Activated CD4-positive, alpha-beta T cell treated with anti-CD3 and anti-CD28 coated beads for 36 hours (primary cell): ENCODE results near the gene IRX1. TPM values are rescaled to one million over a fixed set of nuclear protein-coding genes. Genes with fewer than 3 reads are reported as not detected.

Experiments used
- ATAC-seq: fragments of 200-7000 bp; cut with Tn5 transposase; one replicate; pipeline ENCODE4 v1.10.0; 2021; ENCODE audit warnings: mild to moderate bottlenecking, moderate library complexity
- CTCF ChIA-PET: fragments of 350-600 bp; sonication (Branson Sonifier 250); formaldehyde crosslinking; loops from one replicate; lab custom pipeline; 2021; ENCODE audit warnings: antibody characterized with exemption; lab: Charles Lee
- POLR2A ChIA-PET: fragments of 350-600 bp; sonication (Branson Sonifier 250); formaldehyde crosslinking; loops from one replicate; lab custom pipeline; 2021; ENCODE audit warnings: antibody characterized with exemption, inconsistent platforms; lab: Charles Lee
- DNase-seq: peaks from one replicate; pipeline ENCODE4 v3.0.0-alpha.2; 2020
- H3K27ac Mint-ChIP-seq: one replicate; pipeline ENCODE4 v1.8.0; 2021; ENCODE audit warnings: mixed read lengths
- H3K27me3 Mint-ChIP-seq: one replicate; pipeline ENCODE4 v1.8.0; 2021; ENCODE audit warnings: mixed read lengths
- H3K36me3 Mint-ChIP-seq: one replicate; pipeline ENCODE4 v1.8.0; 2021; ENCODE audit warnings: low read depth, mixed read lengths
- H3K4me1 Mint-ChIP-seq: one replicate; pipeline ENCODE4 v1.8.0; 2021; ENCODE audit warnings: mixed read lengths
- H3K4me3 Mint-ChIP-seq: one replicate; pipeline ENCODE4 v1.8.0; 2021; ENCODE audit warnings: mild to moderate bottlenecking, moderate library complexity, mixed read lengths
- H3K9me3 Mint-ChIP-seq: one replicate; pipeline ENCODE4 v1.8.0; 2021; ENCODE audit warnings: low read depth, mixed read lengths
- intact Hi-C, 2 experiments: fragments of 100-400 bp; cut with DNase I in 1 of 2; cut with micrococcal nuclease in 1 of 2; formaldehyde crosslinking; loops; one replicate each; pipeline versions ENCODE4 v1.14.2 to v1.15.1; 2022 to 2024; cut with DNase I, micrococcal nuclease
- total RNA-seq, 2 experiments: library from RNA; stranded (reverse); gene quantifications; one replicate each; pipeline ENCODE4 v1.2.3, GENCODE V29; 2021

The IRX1 gene
- not detected for total RNA-seq

DNA sequence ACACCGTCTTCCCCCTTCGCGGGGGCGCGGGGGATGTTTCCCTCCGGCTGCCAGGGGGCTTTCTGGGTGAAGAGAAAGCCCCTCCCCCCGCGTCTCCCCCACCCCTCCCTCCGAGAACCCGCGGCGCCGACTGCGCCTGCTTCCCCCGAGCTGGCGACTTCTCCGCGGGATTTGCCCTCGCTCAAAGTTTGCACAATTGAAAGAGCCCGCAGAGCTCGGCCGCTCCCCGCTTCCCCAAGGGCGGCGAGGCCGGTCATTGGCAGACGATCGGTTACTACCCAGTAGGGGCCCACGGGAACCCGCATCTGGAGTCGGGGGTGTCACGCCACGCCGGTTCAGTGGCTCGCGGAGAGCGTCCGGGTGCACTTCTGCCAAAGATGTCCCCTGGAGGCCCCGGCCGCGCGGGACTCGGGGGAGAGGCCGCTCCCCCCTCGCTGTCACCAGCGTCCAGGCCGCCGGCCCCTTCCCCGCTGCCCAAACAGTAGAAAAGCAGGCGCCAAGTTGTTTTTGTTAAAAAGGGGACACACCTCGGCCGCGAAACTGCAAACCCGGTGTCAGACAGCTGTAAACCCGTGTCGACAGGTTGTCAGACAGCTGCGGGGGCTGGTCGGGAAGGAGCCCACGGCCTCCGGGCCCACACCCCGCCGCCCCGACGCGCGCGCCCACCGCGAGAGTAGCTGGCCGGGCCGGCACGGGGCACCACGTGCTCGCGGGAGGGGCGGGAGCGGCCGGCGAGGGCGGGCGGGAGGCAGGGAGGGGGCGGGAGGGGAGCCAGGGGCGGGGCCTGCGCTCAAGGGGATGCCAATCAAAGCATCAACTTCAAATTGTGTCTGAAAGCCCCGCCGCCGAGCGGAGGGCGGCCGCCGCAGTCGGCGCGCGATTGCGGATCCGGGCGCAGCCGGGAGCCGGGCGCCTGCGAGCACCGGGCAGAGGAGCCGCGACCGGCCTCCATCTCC is at the start of gene IRX1:
Gene IRX1 (plus strand): TSS at position 827 of the 956 bp plus-strand sequence. CDS start 274 bp downstream, outside the sequence.
- ATAC-seq (no peak), DNase-seq (no peak)
- POLR2A ChIA-PET, result no interaction called here
- H3K4me3 Mint-ChIP-seq, result no peak within 1 kb of the TSS
- intact Hi-C loops, result loop anchor here in 1 of 2 experiments (5.0 kb wide), 1 partner anchor 1713 kb away; the partner anchor contains the start of gene IRX4
- no peaks in the 10 kb centered on the region for H3K36me3 Mint-ChIP-seq
- H3K9me3 Mint-ChIP-seq, result no peaks in the 10 kb centered on the region
- peaks cover 10% of the 10 kb centered on the region for H3K4me1 Mint-ChIP-seq
- peaks cover 61% of the 10 kb centered on the region for H3K27me3 Mint-ChIP-seq
- CTCF ChIA-PET, result no interaction called here
- H3K27ac Mint-ChIP-seq, result no peak within 1 kb of the TSS

DNA sequence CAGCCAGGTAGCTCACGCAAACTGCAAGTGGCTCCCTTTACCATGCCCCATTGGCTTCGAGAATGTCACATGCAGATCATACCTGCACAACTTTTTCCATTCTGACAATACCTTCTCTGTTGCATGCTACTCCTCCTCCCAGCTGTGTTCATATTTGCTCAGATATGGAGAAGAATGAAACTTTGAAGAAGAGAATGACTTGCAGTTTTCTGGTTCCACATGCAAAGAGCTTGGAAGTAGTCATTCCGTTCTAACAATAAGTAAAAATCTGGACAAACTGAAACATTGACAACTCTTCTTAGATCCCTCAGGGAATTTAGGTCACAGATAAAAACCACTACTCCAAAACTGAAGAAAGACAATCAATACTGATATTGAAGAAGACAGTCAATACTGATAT is 49.6 kb upstream of the IRX1 start:
- no peaks in the 10 kb centered on the region for H3K36me3 Mint-ChIP-seq
- no peak overlapping the region for H3K27ac Mint-ChIP-seq
- no peak for DNase-seq
- CTCF ChIA-PET, result no interaction called here
- no peak overlapping the region for H3K4me3 Mint-ChIP-seq
- no peak for ATAC-seq
- H3K4me1 Mint-ChIP-seq, result no peaks in the 10 kb centered on the region
- POLR2A ChIA-PET, result no interaction called here
- H3K9me3 Mint-ChIP-seq, result peaks cover 3% of the 10 kb centered on the region
- intact Hi-C loops, result no loop called here
- H3K27me3 Mint-ChIP-seq, result no peaks in the 10 kb centered on the region

DNA sequence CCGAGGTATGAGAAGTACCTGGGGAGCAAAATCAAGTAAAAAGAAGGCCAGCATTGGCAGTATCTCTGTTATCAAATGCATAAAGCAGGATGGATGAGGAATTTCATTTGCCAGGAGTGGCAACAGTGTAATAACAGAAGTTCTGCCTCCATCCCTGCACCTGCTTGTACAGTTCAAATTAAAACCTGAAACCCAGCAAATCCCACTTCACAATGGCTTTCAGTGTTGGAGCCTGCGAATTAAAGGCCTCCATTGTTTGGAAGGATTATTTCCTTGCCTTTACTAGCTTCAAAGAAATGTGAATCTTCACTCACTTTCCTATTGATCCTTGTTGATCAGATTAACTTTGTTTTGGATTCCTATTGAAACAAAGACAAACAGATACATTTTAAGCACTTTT is 31.5 kb upstream of the IRX1 start:
- intact Hi-C loops, result no loop called here
- no peak for ATAC-seq
- H3K9me3 Mint-ChIP-seq, result peaks cover 7% of the 10 kb centered on the region

DNA sequence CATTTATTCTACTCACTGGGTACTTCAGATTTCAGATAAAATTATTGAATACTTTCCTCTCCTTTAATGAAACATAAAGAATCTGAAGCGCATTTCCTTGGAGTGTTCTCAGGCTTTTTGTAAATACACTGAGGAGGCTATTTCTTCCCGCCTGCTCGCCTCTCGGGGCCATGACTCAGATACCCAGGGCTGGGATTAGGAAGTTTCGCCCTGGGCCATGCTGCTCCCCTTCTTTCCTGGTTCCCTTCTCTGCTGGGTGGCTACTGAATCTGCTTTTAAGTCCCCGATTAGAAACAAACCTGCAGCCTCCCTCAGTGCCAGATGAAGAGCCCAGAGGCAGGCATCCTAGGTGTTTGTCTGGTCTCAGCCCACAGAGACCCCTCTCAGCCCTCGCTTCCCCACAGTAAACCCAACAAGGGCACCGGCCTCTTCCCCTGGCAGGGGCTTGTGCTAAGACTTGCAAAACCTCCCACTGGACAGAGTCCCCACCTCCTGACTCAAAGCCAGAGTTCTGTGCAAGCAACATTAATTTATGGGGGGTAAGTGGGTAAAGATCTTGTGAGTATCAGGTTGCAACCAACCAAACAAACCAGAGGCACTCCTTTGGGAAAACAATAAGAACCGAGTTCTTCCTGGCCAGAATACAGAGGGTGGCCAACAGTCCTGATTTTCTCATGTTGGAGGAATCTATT is 30.7 kb upstream of the IRX1 start:
- Mint-ChIP-seq H3K4me1 (no peaks in the 10 kb centered on the region), H3K27ac (no peak overlapping the region), H3K9me3 (peaks cover 7% of the 10 kb centered on the region), H3K27me3 (peaks cover 3% of the 10 kb centered on the region), H3K36me3 (no peaks in the 10 kb centered on the region), H3K4me3 (no peak overlapping the region)
- ChIA-PET CTCF (interaction anchor here (0.6 kb wide), 1 partner anchor 92 kb away, joined by 3 read pairs; no protein-coding TSS in a partner anchor), POLR2A (no interaction called here)
- no peak for DNase-seq
- no peak for ATAC-seq
- intact Hi-C loops, result no loop called here

More for the DNA sequence above, 31.5 kb upstream of the IRX1 start:
- Mint-ChIP-seq H3K4me1 (no peaks in the 10 kb centered on the region), H3K36me3 (no peaks in the 10 kb centered on the region), H3K27me3 (peaks cover 3% of the 10 kb centered on the region), H3K4me3 (no peak overlapping the region), H3K27ac (no peak overlapping the region)
- no peak for DNase-seq
- POLR2A ChIA-PET, result no interaction called here
- CTCF ChIA-PET, result interaction anchor here (0.6 kb wide), 1 partner anchor 93 kb away, joined by 3 read pairs; no protein-coding TSS in a partner anchor

DNA sequence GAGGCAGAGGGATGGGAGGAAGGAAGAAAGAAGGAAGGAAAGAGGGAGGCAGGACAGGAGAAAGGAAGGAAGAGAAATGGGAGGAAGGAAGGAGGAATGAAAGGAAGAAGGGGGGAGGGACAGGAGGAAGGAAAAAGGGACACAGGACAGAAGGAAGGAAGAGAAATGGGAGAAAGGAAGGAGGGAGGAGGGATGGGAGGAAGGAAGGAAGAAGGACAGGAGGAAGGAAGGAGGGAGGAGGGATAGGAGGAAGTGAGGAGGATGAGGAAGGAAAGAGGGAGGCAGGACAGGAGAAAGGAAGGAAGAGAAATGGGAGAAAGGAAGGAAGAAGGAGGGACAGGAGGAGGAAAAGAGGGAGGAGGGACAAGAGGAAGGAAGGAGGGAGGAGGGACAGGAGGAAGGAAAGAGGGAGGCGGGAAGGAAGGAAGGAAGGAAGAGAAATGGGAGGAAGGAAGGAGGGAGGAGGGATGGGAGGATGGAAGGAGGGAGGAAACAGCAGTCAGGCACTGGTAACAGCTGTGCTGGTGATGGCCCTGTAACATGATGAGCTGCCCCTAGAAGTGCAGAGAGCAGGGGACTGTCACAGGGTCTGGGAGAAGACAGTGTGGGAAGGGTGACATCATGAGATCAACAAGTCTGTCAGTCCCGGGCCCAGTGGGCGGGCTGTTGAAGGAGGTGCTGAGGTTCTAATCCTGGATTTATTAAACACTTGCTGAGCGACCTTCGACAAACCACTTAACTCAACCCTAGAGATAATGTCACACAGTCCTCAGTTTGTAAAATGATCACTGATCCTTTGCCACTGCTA is 10.7 kb upstream of the IRX1 start:
- Mint-ChIP-seq H3K27me3 (peaks cover 37% of the 10 kb centered on the region), H3K4me1 (no peaks in the 10 kb centered on the region), H3K36me3 (no peaks in the 10 kb centered on the region), H3K4me3 (no peak overlapping the region), H3K27ac (no peak overlapping the region), H3K9me3 (peaks cover 1% of the 10 kb centered on the region)
- intact Hi-C loops, result no loop called here
- ChIA-PET POLR2A (no interaction called here), CTCF (no interaction called here)
- no peak for DNase-seq
- ATAC-seq, result no peak

DNA sequence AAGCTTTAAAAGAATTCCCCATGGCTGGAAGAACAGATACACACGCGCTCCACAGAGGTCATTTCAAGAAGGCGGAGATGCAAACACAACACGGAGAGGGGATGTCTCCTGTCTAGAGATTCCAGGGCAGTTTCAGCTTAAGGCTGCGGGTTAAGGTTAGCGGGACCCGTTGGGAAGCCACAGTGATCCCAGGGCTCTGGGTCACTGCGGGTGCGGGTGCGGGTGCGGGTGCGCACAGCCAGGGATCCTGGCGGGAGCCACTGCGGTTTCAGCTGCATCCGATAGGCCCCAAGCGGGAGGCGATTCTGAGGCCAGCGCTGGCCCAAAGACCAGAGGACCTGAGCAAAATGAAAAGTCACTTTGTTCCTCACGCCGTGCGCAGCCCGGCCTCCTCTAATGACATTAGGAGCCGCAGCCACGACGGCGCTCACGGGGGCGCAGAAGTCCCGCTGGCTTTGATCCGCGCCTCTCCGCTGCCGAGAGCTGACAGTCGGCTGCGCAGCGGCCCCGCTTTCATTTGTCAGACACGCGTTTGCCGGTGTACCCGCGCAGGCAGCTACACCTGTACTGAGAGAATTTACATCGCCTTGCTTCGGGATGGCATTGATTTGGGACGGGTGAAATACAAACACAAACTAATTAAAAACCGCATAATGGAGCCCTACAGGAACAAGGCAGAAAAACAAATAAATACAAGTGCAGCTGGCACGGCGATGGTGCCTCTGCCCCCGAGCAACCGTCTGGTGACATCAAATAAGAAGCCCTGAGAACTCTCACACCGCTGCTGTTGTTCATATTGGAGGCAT is 5.3 kb upstream of the IRX1 start:
- Mint-ChIP-seq H3K36me3 (no peaks in the 10 kb centered on the region), H3K27ac (no peak overlapping the region), H3K4me3 (no peak overlapping the region), H3K27me3 (peaks cover 63% of the 10 kb centered on the region), H3K9me3 (no peaks in the 10 kb centered on the region), H3K4me1 (peaks cover 5% of the 10 kb centered on the region)
- intact Hi-C loops, result loop anchor here in 1 of 2 experiments (5.0 kb wide), 2 partner anchors 833 to 848 kb away; no protein-coding TSS in a partner anchor
- CTCF ChIA-PET, result no interaction called here
- POLR2A ChIA-PET, result no interaction called here
- DNase-seq (no peak), ATAC-seq (no peak)

DNA sequence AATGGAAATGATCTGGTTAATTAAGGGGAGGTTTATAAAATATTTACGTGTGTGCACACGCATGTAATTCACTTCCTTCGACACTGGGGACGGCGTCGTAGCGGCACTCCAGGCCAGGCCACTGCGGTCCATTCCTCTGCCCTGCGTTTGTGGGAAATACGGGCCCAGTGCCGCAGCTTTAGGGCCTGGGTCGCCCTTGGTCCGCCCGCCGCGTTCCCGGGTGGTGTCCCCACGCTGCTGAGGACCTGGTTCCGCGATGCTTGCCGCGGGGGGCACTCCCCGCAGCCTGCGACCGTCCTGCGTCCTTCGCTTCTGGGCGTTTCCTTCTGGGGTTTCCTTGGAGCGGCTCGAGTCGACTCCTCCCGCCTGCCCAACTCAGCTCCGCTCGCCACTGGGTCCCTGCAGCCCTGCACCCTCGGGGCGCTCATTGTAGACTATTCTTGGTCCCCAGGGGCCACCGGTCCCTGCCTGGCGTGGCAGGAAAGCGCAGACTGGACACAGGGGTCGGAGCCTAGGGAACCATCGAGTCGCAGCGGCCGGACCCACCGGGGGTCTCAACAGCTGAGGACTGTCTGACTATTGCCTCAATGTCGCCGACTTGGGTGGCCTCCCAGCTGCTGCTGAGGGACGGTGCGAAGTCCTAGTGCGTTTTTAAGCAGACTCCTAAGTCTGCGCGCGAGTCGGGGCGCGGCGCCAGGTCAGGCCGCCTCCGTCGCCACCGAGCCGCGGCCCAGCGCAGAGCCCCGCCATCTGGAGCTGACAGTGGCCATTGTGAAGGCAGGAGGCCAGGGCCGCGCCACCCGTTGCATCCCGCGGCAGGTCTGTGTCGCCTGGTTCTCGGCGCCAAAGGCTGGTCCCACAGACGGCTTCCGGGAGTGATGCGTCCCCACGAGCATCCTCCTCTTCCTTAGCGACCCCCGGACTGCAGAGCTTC is 4.4 kb upstream of the IRX1 start:
- intact Hi-C loops, result loop anchor here in 1 of 2 experiments (5.0 kb wide), 2 partner anchors 834 to 849 kb away; no protein-coding TSS in a partner anchor

DNA sequence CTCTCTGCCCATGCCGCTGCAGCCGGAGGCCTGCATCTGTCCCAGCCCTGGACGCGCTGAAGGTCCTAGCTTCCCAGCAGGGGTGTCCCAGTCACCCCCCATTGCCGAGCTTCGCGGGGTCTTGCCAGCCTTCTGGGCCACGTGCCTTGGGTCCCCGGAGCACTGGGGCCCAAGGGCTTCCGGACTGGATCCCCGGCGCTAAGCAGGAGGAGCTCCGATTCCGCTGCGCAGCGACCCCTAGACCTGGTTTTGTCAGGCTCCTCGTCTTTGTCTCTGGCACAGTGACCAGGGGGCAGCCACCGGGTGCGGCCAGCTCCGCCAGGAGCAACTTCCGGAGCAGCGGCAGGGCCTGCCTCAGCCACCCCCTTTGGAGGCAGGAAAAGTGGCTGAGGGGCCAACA is 3.3 kb upstream of the IRX1 start:
- ChIA-PET CTCF (no interaction called here), POLR2A (interaction anchor here (0.6 kb wide), 1 partner anchor 543 kb away, joined by 3 read pairs; no protein-coding TSS in a partner anchor)
- no peaks in the 10 kb centered on the region for H3K9me3 Mint-ChIP-seq
- ATAC-seq (no peak), DNase-seq (no peak)
- no peak overlapping the region for H3K27ac Mint-ChIP-seq
- H3K4me1 Mint-ChIP-seq, result peaks cover 8% of the 10 kb centered on the region
- H3K4me3 Mint-ChIP-seq, result no peak overlapping the region
- peaks cover 60% of the 10 kb centered on the region for H3K27me3 Mint-ChIP-seq
- intact Hi-C loops, result loop anchor here in 1 of 2 experiments (5.0 kb wide), 2 partner anchors 835 to 850 kb away; no protein-coding TSS in a partner anchor
- H3K36me3 Mint-ChIP-seq, result no peaks in the 10 kb centered on the region

More for the DNA sequence above, 4.4 kb upstream of the IRX1 start:
- DNase-seq, result no peak
- Mint-ChIP-seq H3K36me3 (no peaks in the 10 kb centered on the region), H3K27me3 (peaks cover 61% of the 10 kb centered on the region), H3K9me3 (no peaks in the 10 kb centered on the region), H3K4me3 (no peak overlapping the region), H3K4me1 (peaks cover 5% of the 10 kb centered on the region), H3K27ac (no peak overlapping the region)
- CTCF ChIA-PET, result no interaction called here
- no peak for ATAC-seq
- POLR2A ChIA-PET, result interaction anchor here (0.6 kb wide), 1 partner anchor 542 kb away, joined by 3 read pairs; no protein-coding TSS in a partner anchor

DNA sequence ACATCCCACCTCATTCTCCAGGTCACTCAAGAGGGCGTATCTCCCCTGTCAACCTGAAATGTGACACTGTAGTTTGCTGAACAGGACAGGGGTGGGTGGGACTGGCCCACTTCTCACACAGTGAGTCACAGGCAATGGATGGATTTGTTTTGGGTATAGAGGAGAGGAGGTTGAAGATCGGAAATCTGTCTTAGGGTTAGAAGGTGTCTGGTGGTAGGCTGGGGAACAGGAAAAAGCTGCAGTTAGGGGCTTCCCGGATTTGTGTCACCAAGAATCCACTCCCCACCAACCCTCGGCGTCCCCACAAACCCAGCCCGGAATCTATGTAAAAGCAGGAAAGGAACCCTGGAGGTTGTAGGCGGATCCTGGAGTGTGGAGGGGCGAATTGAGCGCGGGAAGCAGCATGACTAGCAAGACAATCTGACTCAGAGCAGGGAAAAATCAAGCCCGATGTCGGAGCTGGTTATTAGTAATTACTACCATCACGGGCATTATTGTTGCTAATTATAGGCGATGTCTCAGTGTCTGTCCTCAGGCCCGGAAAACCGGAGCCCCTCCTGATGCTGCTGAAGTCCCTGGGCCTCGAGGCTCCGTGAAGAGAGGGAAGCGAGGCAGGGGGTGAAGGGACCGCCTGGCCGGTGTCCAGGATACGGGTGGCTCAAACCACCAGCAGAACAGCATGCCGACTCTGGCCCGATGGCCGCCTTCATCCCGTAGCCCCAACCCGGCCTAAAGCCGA is 1.7 kb upstream of the IRX1 start:
- no peaks in the 10 kb centered on the region for H3K36me3 Mint-ChIP-seq
- ATAC-seq, result no peak
- intact Hi-C loops, result loop anchor here in 1 of 2 experiments (5.0 kb wide), 2 partner anchors 837 to 852 kb away; no protein-coding TSS in a partner anchor
- POLR2A ChIA-PET, result no interaction called here
- H3K27me3 Mint-ChIP-seq, result peaks cover 67% of the 10 kb centered on the region
- no peaks in the 10 kb centered on the region for H3K9me3 Mint-ChIP-seq
- no peak overlapping the region for H3K27ac Mint-ChIP-seq
- H3K4me3 Mint-ChIP-seq, result no peak overlapping the region
- CTCF ChIA-PET, result interaction anchor here (0.6 kb wide), 1 partner anchor 9 kb away, joined by 3 read pairs; no protein-coding TSS in a partner anchor
- peaks cover 8% of the 10 kb centered on the region for H3K4me1 Mint-ChIP-seq
- no peak for DNase-seq
